ENCODE data around the gene SPINT1.

SPINT1 gene, protein sequence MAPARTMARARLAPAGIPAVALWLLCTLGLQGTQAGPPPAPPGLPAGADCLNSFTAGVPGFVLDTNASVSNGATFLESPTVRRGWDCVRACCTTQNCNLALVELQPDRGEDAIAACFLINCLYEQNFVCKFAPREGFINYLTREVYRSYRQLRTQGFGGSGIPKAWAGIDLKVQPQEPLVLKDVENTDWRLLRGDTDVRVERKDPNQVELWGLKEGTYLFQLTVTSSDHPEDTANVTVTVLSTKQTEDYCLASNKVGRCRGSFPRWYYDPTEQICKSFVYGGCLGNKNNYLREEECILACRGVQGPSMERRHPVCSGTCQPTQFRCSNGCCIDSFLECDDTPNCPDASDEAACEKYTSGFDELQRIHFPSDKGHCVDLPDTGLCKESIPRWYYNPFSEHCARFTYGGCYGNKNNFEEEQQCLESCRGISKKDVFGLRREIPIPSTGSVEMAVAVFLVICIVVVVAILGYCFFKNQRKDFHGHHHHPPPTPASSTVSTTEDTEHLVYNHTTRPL

DNA sequence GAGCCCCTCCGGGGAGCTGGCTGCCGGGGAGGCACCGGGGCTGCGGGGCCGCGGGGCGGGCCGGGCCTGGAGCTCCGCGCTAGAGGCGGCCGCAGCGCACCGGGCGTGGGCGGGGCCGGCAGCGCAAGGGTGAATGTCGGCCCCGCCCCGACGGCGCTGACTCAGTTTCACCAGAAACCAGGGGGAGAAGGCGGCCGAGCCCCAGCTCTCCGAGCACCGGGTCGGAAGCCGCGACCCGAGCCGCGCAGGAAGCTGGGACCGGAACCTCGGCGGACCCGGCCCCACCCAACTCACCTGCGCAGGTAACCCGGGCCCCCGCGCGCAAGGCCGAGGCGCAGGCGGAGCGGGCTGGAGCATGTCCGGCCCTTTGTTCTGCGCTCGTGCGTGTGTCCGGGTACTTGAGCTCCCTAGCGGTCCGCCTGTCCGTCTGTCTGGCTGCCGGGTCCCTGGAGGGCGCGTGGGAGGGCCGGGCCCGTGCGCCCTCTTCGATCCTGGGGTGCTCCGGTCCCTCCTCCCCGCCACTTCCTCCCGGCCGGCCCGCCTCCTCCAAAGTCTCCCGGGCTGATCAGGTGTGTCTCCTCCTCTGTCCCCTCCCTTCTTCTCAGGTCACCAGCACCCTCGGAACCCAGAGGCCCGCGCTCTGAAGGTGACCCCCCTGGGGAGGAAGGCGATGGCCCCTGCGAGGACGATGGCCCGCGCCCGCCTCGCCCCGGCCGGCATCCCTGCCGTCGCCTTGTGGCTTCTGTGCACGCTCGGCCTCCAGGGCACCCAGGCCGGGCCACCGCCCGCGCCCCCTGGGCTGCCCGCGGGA lies at the start of gene SPINT1:
SPINT1 (plus strand) TSS at position 164 of the 811 bp plus-strand sequence; CDS start at position 671, 507 bp downstream.
- DNase-seq: no peak

DNA sequence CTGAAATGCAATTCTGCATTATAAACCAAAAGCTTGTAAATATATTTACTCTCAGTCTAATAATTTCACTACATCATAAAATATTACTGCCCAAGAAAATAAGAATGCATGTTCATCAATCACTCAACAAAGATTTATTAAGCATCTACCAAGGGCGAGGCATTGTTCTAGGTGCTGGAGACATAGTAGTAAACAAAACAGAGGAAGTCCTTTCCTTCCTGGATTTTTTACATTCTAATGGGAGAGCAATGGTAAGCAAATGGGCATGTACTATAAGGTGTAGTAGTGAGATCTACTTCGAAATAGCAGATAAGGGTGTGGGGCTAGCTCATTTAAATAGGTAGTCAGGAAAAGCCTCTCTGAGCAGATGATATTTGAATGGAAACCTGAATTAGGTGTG lies 47.8 kb upstream of the SPINT1 start:
- DNase-seq: no peak

DNA sequence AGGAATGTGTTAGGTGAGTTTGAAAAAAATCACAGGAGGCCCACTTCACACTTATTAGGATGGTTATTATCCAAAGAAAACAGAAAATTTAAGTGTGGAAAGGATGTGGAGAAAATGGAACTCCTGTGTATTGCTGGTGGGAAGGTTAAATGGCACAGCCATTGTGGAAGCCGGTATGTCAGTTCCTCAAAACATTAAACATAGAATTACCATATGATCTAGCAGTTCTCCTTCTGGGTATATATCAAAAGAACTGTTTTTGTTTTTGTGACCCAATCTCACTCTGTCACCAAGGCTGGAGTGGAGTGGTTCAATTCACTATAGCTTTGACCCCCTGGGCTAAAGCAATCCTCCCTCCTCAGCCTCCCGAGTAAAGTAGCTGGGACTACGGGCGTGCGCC lies 47.3 kb upstream of the SPINT1 start:
- no peak for DNase-seq

DNA sequence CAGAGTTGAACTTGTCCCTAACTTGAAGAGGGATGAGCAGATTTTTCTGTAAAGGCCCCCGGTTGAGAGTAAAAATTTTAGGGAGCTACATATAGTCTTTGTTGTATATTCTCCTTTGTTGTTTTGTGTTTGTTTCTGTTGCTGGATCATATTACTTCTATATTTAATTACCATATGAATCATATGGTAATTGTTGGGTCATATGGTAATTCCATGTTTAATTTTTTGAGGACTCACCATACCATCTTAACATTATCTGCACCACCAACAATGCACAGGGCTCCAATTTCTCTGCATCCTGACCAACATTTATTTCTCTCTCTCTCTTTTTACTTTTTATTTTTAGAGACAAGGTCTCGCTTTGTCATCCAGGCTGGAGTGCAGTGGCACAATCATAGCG lies 44.3 kb upstream of the SPINT1 start:
- DNase-seq: no peak

DNA sequence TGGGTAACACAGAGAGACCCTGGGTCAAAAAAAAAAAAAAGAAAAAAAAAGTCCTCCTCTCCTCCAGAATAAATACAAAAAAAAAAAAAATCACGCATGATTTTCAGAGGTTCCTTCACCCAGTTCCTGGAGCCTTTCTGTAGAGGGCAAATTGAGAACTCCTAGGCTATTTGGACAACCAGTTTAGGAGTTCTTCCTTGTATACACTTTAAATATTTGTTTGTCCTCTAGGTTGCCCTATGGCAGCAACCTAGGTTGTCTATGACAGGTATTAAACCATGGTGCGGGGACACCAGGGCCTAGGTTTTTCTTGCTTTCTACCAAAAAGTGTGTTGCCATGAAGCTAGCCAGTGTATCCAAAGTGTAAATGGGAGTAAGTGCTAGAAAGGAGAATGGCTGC lies 40.8 kb upstream of the SPINT1 start:
- no peak for DNase-seq

DNA sequence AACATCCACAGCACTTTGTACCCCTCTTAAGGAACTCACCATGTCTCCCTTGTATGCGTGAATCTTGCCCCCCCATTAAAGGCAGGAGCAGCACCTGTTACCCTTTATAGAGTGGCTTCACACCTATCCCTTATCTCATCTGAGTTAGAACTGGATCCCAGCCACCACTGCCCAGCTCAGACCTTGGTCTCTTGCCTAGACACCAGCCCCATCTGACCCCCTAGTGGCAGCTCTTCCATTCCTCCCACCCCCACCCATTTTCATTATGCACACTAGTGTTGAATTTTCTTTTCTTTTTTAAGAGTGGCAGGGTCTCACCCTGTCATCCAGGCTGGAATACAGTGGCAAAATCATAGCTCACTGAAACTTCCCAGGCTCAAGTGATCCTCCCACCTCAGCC lies 40.2 kb upstream of the SPINT1 start:
- no peak for DNase-seq

DNA sequence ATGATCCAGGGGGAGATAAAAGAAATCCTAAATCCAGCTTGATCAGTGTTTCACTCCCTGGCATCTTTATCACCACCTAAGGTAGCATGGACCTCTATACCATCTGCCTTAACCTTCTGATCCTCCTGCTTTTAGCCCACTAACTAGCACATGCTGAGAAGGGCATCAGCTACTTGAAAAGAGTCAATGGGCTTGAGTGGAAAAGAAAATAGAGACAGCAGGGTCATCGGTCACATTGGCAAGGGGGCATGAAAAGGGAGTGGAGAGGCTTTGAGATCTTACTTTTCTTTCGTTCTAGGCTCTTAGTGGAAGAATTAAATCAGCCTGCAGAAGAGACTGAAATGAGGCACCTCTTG lies 37.2 kb upstream of the SPINT1 start:
- DNase-seq: peak in 1 of 2 experiments; percentile 59

DNA sequence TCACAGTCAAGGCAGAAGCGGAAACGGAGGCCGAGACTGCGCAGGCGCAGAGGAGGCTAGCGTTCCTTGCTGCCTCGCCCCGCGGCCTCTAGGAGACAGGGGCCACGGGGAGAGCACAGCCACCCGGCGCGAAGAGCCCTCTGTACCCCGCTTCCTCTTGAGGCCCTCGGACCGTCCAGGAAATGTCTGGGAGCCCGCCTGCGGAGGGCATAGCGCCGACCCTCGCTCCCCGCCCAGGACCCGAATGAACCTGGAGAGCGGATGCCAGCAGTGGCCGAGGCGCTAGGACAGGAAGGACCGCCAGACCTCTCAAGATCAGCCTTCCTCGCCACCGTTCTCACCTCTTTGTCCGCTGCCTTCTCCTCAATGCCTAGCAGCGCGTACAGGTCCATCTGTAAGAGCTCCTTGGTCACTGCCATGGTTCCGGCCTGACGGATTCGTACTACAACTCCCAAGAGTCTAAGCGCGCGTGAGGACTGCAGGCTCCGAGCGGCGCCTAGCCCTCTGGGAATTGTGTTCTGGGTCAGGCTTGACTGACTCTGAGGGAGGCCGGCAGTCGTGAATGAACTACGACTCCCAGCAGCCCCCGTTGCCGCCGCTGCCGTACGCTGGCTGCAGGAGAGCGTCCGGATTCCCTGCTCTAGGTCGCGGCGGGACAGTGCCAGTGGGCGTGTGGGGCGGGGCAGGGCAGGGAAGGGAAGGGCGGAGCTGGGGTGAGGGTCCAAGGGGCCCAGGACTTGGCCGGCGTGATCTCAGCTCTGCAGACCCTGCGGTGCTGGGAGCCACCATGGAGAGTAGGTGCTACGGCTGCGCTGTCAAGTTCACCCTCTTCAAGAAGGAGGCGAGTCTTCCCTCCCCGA lies 36.6 kb upstream of the SPINT1 start, which contains the start of the genes DNAJC17 and ZFYVE19:
DNAJC17 (minus strand) TSS at position 446 of the 860 bp plus-strand sequence; CDS start at position 419, 27 bp downstream.
ZFYVE19 (plus strand) TSS at position 62 of the 860 bp plus-strand sequence; CDS start at position 563, 501 bp downstream.
- DNase-seq: peak; percentile 97 to 98

DNA sequence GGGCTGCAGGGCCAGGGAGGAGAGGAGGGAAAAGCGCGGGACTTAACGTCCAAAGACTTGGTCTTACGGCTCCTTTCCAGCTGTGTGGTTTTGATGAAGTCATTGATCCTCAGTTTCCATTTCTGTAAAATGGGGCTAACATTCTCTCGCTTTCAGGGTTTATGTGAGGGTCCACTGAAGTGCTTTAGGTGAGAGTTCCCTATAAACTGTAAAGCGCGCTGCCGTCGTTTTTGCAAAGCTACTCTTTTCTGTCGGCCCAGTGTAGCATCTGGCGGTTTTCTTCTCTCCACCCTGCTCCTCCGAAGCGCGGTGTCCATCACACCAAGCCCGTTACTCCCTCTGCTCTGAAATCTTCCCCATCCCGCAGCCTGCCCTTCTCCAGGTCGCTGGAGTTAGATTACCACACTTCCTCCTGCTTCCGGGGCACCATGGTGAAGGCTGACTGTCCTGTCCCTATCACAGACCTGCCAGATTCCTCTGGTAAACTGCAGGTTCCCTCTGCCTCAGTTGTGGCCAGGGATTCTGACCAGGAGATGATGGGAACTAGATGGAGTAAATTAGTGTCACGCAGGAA lies 35.9 kb upstream of the SPINT1 start:
- no peak for DNase-seq

DNA sequence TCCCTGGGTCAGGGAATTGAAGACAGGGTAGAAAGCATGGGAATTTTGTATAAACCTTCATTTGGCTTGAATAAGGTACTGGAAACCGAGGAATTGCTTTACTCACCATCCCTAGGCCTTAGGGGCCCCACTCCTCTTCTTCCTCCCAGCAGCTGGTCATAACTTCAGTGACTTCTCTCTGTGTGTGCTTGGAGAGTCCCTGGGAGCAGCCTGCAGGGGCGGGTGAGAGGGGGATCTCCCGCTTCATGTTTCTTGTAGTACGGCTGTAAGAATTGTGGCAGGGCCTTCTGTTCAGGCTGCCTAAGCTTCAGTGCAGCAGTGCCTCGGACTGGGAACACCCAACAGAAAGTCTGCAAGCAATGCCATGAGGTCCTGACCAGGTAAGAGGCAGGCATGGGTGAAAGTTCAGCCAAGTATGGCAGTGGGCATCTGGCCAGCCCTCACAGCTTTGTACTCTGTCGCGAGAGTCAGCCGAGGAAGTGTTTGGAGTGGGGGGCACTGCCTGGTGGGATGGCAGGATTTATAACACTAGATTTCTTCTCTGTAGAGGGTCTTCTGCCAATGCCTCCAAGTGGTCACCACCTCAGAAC lies 34.9 kb upstream of the SPINT1 start:
- DNase-seq: no peak

DNA sequence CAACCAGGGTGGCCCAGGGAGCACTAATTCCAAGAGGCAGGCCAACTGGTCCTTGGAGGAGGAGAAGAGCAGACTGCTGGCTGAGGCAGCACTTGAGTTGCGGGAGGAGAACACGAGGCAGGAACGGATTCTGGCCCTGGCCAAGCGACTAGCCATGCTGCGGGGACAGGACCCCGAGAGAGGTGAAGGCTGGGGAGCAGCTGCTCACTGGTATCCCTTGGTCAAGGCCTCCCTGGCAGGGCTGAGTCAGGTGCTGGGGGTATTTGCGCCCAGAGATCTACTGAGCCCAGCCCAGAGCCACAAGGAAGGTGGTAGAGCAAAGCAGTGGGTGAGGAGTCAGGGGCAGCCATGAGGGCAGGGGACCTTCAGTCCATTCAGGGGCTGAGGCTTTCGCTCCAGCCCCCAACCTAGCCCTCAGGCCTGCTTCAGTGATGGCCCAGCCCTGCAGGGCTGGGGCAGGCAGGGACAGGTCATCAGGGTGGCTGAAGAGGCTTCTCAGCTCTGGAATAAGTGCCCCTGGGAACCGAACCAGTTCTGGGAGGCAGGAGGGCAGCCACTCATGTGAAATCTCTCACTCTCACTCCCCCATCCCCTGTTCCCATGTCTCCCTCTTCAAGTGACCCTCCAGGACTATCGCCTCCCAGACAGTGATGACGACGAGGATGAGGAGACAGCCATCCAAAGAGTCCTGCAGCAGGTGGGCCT lies 31.0 kb upstream of the SPINT1 start:
- DNase-seq: no peak

DNA sequence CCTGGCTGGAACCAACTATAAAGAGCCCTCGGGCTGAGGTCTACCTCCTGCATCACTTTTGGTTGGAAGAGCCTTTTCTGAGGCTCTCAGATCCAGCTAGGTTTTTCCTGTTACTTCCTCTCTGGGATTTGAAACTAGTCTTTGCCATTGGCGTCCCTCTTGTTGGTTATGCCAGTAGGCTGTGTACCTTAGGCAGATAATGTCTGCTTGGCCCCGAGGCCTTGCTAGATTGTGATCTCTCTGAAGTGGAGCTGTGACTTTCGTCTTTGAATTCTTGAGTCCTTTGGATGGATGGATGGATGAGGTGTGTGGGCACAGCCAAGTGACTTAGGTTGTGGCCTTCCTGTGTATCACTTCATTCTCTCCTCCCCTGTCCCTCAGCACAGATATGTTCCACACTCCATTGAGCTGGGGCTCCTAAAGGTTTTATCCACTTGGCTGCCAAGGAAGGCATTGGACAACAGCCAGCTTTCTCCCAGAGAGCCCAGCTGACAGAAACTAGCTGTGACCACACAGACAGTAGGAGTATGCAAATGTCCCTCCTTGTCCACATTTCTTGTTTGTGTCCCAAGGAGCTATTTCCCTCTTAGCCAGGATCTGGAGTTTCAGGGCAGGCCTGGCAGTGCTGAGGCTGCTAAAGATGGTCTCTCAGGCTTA lies 28.7 kb upstream of the SPINT1 start:
- DNase-seq: peak in 1 of 2 experiments; percentile 35

DNA sequence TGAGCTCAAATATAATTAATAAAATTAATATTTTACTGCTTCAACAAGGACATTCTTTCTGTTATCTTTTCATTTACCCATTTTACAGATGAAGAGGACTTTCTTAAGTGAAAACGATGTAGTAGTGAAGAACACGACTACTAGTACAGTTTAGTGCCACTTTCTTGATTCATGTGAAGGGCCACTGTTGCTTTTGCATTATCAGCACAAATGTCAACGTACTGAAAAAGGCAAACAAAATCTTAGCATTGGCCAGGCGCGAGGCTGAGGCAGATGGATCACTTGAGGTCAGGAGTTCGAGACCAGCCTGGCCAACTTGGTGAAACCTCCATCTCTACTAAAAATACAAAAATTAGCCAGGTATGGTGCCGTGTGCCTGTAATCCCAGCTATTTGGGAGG lies 24.8 kb upstream of the SPINT1 start:
- no peak for DNase-seq

DNA sequence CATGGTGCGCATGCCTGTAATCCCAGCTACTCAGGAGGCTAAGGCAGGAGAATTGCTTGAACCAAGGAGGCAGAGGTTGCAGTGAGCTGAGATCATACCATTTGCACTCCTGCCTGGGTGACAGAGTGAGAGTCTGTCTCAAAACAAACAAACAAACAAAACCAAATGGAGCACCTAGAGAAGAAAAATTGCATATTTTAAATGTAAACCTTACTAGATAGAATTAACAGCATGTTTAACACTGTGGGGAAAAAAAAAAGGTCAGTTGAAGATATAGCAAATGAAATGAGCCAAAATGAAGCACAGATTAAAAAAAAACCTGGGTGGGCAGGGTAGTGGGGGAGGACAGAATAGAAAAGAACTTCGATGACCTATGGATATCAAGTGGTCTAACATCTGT lies 22.7 kb upstream of the SPINT1 start:
- no peak for DNase-seq

DNA sequence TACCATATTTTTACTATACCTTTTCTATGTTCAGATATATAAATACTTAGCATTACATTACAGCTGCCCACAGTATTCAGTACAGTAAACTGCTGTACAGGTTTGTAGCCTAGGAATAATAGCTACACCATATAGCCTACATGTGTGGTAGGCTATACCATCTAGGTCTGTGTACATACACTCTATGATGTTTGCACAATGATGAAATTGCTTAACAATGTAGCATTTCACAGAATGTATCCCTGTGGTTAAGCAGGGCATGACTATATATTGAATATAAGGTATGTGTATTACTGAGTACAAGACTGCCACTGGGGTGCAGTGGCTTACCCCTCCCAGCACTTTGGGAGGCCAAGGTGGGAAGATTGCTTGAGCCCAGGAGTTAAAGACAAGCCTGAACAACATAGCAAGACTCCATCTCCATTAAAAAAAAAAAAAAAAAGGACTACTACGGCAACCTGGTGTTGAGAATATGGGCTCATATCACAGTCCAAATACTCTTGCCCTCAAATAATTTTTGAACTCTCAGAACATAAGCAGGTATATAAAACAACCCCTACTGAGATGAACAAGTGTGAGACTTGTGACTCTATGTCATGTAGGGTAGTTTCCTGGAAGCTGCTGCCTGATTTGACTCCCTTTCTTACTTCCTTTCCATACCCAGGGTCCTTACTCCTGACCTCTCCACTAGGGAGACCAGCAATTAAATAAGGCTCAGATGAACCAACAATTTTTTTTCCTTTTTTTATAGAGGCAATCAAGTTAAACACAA lies 20.1 kb upstream of the SPINT1 start:
- DNase-seq: no peak

DNA sequence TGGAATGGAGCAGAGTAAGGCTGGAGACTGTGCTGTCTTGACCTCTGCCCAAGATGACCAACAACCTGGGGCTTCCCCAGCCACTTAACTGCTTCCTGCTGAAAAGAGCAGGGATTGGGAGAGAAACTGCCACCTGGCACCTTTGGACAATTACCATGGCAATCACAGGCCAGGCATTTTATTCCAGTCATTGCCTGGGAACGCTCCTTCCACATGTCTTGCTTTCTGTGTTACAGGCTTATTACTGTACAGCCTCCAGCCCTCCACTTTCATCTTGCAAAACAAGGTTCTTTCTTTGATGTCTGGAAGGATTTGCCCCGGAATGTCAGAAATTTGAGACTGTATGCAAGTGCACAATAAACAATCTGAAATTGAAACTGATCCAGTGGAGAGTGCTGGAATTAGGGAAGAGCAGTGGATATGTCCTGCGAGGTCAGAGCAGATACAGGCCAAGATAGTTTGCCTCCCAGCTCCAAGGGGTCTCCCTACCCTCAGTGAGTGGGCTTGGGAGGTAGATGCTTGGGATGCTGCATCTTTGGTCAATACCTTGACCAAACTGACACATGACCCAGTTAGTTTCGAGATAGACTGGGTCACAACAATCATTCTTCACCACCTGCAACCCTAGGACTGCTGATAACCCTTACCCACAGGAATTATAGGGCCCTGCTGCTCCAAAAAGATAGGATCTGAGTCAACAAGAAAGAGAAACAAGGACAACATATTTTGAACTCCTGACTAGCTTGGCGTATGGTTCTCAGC lies 18.0 kb upstream of the SPINT1 start:
- DNase-seq: no peak

DNA sequence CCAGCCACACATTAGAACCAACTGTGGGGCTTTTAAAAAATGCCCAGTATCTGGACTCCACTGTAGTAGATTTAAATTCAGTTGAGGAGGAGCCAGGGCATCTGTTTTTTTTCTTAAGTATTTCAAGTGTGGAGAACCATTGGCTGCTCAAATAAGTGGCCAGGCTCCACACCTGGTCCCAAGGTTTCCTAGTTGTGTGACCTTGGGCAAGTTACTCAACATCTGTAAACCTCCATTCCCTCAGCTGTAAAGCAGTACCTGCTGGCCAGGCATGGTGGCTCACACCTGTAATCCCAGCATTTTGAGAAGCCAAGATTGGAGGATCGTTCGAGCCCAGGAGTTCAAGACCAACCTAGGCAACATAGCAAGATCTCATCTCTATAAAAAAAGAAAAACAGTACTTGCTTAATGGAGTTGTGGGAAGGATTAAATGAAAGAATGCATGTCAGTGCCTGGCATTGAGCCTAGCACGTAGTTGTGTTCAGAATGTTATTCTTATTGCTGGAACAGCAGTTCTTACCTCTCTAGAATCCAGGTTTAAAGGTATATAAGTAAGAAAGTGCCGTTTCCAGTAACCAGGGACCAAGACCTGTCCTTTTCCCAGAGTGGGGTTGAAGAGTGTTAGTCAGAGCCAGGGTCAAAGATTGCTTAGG lies 17.3 kb upstream of the SPINT1 start:
- DNase-seq: no peak

DNA sequence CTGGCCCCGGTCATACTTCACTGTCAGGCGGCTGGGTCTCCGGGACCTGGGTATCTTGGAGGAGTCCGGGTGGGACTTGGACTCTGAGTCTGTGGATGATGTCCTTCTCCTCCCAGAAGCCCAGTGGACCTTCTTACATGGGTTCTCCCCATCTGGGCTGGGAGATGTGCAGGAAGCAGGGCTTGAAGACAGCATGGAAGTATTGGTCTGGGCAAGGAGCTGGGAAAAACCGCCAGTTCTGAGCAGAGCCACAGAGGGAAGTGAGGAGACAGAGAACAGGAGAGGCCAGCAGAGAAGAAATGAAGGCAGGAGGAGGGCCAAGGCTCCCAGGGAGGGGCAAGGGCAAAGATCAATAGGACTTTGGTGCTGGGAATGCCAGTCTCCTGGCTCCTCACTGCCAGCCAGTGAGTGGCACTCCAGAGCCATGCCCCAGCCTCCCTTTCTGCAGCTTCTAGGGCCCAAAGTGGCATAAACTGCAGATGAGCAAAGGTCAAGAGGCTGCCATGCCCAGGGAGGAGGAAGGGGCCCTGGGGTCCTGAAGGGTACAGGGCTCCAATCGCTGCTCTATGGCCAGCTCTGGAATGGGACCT lies 15.3 kb upstream of the SPINT1 start, which contains the start of gene PPP1R14D:
PPP1R14D (minus strand) TSS at position 262 of the 590 bp plus-strand sequence; CDS start at position 195, 67 bp downstream.
- no peak for DNase-seq
